Right lobe of liver (tissue), 4 donors: Measurements from ENCODE around the gene MORC3.
"Not testable (repeated sequence)": the region's sequence is repeated elsewhere in the genome, so short reads cannot be mapped to it uniquely, and the experiment has no call there.

Source experiments
- CTCF ChIP-seq, 4 donors: fragments of 200-600 bp in 3 of 4; fragments of 450-650 bp in 1 of 4; IDR thresholded peaks; one replicate each; pipeline versions ENCODE4 v1.5.1 to v1.8.0; 2016 to 2022; ENCODE audit warnings: antibody characterized with exemption in 4 of 4, mild to moderate bottlenecking in 2 of 4
- POLR2A ChIP-seq: fragments of 450-650 bp; IDR thresholded peaks from one replicate; pipeline ENCODE4 v1.6.1; 2017; ENCODE audit warnings: antibody characterized with exemption, mild to moderate bottlenecking
- donor health status: DM: no; HTN: no; CAD: no.
- donor health status: DM: no; HTN: no; CAD: no.
- donor health status: DM: no; HTN: yes; CAD: no.

DNA sequence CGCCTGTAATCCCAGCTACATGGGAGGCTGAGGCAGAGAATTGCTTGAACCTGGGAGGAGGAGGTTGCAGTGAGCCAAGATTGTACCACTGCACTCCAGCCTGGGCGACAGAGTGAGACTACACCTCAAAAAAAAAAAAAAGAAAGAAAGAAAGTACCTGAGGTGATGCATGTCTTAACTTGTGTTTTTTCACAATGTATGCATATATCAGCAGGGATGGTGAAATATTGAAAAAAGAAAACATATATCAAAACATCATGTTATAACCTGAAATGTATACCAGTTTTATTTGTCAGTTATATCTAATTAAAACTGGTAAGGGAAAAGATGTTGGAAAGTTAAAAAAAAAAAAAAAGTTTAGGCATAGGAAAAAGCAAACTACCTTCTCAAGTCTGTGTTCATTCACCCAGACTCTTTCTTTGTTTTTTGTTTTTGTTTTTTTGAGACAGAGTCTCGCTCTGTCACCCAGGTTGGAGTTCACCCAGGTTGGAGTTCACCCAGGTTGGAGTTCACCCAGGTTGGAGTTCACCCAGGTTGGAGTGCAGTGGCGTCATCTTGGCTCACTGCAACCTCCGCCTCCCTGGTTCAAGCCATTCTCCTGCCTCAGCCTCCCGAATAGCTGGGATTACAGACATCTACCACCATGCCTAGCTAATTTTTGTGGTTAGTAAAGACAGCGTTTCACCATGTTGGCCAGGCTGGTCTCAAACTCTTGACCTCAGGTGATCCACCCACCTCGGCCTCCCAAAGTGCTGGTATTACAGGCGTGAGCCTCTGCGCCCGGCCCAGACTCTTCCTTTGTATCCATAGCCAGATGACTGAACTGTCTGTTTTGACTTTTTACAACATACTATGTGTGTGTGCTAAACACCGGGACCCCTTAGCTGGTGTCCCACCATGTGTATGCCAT lies 49.0 kb upstream of the MORC3 start:
- TF ChIP-seq CTCF (IDR thresholded peaks at IDR 0.05); POLR2A: not testable (repeated sequence)
